Central memory CD4-positive, alpha-beta T cell (primary cell): ENCODE results near the gene CNPY2.
"Not testable (repeated sequence)": the region's sequence is repeated elsewhere in the genome, so short reads cannot be mapped to it uniquely, and the experiment has no call there.

Experiments used
- DNase-seq: peaks from one replicate; pipeline ENCODE4 v3.0.0; 2022
- total RNA-seq, 3 experiments: gene quantifications; one replicate each; lab custom pipeline; 2026; lab: John Stamatoyannopoulos, UW

Gene CNPY2
- total RNA-seq, result 8.4 to 11.4 (median 8.5) reads per million in 3 experiments

- DNase-seq, result peak; percentile 93
Observed at GRCh38 chr12:56315622-56316473, at the start of gene CNPY2. CNPY2 (minus strand) TSS chr12:56315988; CDS start chr12:56315217, 771 bp downstream.

GRCh38 chr12:56362130-56363059 is 46.6 kb upstream of the CNPY2 start, which contains the start of gene APOF:
APOF (minus strand) TSS chr12:56362857; CDS start chr12:56362745, 112 bp downstream.
- DNase-seq, result no peak

DNA sequence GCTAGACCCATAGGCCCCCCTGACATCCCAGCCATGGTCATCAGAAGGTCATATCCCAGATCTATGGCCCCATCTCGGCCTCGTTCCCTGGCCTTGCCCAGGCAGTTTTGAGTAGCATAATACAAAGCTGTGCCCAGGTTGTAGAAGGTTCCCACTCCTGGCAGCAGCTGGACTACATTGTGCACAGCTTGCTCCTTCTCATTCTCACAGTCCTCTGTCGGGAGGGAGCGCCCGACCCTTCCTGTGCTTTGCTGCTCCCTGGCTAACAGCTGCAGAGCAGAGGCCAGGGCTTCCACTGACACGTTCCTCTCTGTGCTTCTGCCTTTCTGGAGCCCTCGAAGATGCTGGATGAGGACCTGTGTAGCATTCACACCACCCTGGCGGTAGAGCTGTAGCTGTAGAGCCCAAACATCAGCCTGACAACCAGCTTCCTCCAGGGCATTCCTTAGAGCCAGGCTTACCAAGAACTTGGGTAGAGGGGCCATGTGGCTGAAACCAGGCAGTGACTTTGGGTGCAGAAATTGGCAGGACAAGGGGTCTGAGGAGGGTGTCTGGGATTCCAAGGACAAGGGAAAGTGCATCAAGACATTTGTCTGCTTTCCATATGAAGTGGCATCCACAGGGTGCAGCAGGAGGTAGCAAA is 45.8 kb upstream of the CNPY2 start:
- DNase-seq, result no peak

- DNase-seq, result peak; percentile 100
Observed at GRCh38 chr12:56359851-56360767, 44.3 kb upstream of the CNPY2 start, which contains the start of gene STAT2. STAT2 (minus strand) TSS chr12:56360107; CDS start chr12:56356571, 3,536 bp downstream.

DNA sequence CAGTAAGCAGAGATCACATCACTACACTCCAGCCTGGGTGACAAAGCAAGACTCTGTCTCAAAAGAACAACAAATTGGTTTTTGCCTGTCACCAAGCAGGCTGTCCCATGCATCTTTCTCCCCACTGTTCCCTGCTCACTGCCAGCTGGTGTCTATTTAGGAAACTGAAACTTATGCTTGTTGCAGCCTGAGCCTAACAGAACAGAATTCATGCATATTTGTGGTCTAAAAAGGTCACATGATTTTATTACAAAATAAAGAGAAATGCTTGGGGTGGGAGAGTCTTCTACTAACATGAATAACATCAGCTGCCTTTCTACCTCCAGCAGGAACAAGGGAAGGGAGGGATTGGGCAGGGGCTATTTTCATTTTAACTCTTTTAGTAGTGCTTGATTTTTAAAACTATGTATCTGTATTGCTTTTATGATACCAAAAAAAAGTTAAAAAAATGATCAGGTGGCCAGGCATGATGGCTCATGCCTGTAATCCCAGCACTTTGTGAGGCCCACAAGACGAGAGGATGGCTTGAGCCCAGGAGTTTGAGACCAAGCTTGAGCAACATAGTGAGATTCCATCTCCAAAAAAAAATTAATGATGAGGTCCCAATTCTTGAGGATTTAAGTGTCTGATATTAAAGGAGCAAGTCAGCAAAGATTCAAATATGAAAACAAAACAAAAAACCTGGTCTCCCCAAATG is 43.2 kb upstream of the CNPY2 start:
- no peak for DNase-seq

DNA sequence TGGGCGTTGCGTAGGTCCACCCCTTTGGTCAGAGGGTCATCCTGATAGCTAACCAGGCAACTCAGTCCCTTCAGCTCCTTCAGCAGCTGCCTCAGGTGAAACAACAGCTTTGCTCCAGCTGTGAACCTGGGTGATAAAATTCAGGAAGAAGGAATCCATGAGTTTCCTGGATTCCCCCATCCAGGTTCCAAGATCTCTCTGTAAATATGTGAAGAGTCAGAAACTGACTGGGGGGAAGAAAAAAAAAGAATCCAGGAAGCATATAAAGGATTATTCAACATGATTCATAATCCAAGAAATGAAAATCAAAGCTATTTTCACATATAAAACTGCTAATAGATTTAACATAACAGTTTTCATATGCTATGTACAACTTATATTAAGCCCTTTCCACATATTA is 35.5 kb upstream of the CNPY2 start:
- no peak for DNase-seq

- no peak for DNase-seq
Observed at GRCh38 chr12:56350662-56351061, 34.9 kb upstream of the CNPY2 start.

DNA sequence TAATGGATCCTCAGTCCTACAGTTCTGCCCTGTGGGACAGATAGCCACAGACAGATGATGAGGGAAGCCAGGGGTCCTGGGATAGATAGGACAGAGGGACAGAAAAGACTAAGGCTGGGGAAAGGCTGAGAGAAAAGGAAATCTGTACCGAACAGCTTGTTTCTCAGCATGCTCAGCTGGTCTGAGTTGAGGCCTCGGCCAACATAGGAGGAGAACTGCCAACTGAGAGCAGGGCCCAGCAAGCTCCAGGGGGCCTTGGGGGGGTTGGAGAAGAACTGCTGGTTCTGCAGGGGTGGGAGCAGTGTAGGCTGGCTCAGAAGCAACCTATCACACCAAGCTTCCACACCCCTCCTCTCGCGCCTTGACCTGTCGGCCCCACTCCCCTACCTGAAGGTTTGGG is 33.0 kb upstream of the CNPY2 start:
- no peak for DNase-seq

DNA sequence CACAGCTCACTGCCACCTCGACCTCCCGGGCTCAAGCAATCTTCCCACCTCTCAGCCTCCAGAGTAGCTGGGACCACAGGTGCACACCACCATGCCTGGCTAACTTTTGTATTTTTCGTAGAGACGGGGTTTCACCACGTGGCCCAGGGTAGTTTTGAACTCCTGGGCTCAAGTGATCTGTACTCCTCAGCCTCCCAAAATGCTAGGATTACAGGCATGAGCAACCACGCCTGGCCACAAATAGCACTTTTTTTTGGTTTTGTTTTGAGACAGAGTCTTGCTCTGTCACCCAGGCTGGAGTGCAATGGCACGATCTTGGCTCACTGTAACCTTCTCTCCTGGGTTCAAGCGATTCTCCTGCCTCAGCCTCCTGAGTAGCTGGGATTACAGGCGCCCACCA is 31.5 kb upstream of the CNPY2 start:
- not testable (repeated sequence) for DNase-seq

DNA sequence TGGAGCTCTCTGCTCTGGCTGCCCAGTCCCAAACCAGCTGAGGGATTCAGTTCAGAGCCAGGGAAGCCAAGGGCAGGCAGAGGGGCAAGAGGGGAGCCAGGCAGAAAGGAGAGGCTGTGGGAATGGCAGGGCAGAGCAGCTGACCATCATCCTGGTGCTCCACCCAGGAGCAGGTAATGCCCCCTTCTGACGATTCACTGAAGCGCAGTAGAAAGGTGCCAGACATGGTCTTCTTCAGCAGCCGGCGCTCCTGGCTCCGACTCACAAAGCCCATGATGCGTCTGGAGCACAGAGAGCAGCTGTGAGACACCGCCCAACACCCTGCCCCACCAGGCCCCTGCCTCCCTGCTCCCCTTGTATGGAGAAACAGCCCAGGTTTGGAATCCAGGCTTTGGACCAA is 30.9 kb upstream of the CNPY2 start:
- DNase-seq, result no peak

GRCh38 chr12:56342290-56342689 is 26.5 kb upstream of the CNPY2 start:
- DNase-seq, result not testable (repeated sequence)

GRCh38 chr12:56341616-56342015 is 25.8 kb upstream of the CNPY2 start:
- DNase-seq, result no peak

DNA sequence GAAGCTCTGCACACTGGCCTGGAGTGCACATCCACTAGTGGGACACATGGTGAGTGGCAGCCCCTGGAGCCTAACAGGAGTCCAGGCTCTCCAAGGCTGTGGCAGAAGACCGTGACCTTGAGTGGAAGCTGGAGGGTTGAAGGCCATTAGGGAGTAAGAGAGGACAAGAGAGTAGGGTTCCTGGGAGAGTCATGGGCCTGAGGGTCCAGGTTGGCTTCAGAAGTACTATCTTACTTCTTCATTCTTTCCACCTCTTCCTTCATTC is 23.3 kb upstream of the CNPY2 start:
- no peak for DNase-seq

DNA sequence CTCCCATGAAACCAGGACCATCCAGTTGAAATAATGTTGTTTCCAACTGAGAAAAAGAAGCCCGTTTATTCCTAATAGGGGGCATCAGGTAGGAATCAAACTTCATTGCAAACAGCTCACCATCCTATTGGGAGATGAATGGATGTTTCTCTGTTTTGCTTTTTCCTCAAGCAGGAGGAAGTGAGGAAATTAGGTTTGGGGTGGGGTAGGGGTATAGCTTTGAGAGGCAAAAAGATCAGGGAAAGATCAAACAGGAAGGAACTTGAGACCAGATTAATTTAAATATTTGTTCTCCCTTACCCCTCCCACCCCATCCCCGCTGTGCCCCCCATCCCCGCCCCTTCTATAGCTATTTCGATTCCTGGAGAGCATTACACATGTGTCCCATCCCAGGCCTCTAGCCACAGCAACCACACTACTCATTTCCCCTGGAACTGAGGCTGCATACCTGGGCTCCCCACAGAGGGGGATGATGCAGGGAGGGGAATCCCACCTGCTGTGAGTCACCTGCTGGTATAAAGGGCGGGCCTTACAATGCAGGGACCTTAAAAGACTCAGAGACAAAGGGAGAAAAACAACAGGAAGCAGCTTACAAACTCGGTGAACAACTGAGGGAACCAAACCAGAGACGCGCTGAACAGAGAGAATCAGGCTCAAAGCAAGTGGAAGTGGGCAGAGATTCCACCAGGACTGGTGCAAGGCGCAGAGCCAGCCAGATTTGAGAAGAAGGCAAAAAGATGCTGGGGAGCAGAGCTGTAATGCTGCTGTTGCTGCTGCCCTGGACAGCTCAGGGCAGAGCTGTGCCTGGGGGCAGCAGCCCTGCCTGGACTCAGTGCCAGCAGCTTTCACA is 22.7 kb upstream of the CNPY2 start, which contains the start of gene IL23A:
IL23A (plus strand) TSS at position 577 of the 850 bp plus-strand sequence; CDS start at position 738, 161 bp downstream.
- peak; percentile 90 for DNase-seq

DNA sequence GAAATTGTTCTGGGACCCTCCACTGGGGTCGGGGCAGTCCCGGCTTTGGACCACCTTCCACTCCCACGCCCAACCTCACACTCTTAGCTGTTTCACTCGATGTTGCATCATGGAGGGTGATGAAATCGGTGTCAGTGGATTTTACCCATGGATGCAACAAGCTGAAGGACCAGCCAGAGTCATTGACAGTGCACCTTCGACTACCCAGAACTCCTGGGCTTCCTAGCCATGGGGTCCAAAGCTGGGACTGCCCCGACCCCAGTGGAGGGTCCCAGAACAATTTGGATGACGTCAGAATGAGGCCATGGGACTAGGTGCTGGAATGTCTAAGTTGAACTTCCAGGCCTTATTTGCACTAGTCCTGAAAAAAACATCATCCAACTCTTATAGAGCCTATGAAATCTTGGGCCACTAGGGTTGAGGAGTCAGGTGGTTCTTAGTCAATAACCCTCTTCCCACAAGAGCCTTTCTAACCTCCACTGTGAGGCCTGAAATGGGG is 22.0 kb upstream of the CNPY2 start:
- no peak for DNase-seq

- DNase-seq, result no peak
Observed at GRCh38 chr12:56336361-56337167, 20.8 kb upstream of the CNPY2 start.

DNA sequence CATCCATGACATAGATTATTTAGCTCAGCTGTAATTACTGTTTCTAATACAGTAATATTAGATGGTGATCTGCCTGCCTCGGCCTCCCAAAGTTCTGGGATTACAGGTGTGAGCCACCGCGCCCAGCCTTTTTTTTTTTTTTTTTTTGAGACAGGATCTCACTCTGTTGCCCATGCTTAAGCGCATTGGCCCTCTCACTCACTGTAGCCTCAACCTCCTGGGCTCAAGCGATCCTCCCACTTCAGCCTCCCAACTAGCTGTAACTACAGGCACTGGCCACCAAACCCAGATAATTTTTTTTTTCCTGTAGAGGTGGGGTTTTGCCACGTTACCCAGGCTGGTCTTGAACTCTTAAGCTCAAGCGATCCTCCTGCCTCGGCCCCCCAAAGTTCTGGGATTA is 19.7 kb upstream of the CNPY2 start:
- not testable (repeated sequence) for DNase-seq

GRCh38 chr12:56334490-56334793 is 18.7 kb upstream of the CNPY2 start:
- no peak for DNase-seq
